GM19351 (cell line): ENCODE results near the gene TIMM21.

Source experiments
- ATAC-seq: cut with Tn5 transposase; IDR thresholded peaks from one replicate; pipeline ENCODE4 v1.9.1; 2021; ENCODE audit warnings: mild to moderate bottlenecking, moderate library complexity; ENCODE audit not compliant: unreplicated experiment

The TIMM21 gene

GRCh38 chr18:74186661-74187060, 38.3 kb downstream of the TIMM21 start:
- ATAC-seq: no peak

DNA sequence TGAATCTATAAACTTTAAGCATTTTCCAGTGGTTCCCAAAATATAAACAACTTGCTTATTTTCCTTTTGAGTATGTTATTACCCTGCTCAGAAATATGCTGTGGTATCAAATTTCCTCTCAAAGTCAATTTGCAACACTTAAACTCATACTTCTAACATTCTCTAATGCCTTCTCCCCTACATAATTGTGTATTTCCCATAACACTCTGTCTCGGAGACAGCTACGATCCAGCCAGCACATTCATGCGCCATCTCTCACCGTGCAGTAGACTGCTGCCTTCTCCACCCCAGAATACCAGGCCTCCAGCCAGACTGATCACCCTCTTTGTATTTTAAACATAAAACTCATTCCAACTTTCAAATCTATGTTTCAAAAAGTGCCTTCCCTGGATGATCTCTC, 41.8 kb downstream of the TIMM21 start:
- no peak for ATAC-seq

DNA sequence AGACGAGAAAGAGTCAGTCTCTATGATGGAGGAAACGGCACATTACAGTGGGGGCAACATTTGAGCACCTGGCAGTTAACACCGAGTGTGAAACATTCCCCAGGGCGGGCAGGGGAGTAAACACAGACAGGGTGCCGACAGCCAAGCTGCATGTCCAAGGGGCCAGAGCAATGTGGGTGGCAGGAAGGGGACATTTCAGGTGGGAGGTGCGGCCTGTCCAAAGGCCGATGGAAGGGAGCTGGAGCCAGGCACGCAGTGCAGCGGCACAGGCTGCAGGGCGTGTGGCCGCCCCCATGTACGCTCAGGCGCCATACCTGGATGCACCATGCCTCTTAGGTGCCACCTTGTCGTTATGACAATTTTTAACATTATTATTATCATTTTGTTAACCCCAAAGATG, 43.3 kb downstream of the TIMM21 start:
- no peak for ATAC-seq

DNA sequence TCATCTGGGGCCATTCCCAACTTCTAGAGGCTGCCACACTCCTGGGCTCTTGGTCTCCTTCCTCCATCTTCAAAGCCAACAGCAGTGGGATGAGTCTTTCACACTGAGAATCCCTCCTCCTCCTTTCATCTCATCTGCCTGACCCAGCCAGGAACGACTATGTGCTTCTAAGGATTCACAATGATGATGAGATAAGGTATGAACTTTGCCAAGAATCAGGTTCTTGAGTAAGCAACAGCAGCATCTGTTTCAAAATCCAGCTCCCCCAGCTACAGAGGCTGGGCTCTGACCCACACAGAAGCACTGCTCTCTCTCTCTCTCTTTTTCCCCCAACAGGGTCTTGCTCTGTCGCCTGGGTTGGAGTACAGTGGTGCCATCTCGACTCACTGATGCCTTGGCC, 46.4 kb downstream of the TIMM21 start:
- no peak for ATAC-seq

- peak; percentile 88 for ATAC-seq
Observed at GRCh38 chr18:74196220-74197119, 48.1 kb downstream of the TIMM21 start.

GRCh38 chr18:74197705-74198341, 49.5 kb downstream of the TIMM21 start:
- ATAC-seq: no peak

GRCh38 chr18:74198453-74198852, 50.1 kb downstream of the TIMM21 start:
- ATAC-seq: no peak

GRCh38 chr18:74200780-74201179, 52.5 kb downstream of the TIMM21 start:
- no peak for ATAC-seq

GRCh38 chr18:74203811-74204210, 55.5 kb downstream of the TIMM21 start:
- ATAC-seq: no peak

DNA sequence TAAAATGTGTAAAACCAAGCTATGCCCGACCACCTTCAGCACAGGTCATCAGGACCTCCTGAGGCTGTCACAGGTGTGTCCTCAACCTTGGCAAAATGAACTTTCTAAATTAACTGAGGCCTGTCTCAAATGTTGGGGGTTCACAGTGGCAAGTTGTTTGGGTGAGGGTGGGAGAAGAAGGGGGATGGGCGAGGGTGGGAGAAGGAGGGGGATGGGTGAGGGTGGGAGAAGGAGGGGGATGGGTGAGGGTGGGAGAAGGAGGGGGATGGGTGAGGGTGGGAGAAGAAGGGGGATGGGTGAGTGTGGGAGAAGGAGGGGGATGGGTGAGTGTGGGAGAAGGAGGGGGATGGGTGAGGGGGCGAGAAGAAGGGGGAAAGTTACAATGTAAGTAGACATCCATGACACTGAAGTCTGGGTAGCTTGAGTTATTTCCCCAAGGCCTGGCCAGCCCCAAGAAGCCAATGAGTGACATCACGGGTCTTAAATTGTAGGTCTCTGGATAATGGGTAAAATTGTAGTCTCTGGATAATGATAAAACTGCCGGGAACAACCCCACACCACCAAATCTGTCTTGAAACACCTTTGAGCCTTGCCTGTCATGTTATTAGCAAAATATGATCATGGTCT, 56.3 kb downstream of the TIMM21 start:
- no peak for ATAC-seq
